ENCODE results near the gene CD3D. TPM values are rescaled to one million over a fixed set of nuclear protein-coding genes. Genes with fewer than 3 reads are reported as not detected.
"Not testable (repeated sequence)": the region's sequence is repeated elsewhere in the genome, so short reads cannot be mapped to it uniquely, and the experiment has no call there.

CD3D gene
- total RNA-seq, 1 experiment from 2014 or later: 0.33 TPM

DNA sequence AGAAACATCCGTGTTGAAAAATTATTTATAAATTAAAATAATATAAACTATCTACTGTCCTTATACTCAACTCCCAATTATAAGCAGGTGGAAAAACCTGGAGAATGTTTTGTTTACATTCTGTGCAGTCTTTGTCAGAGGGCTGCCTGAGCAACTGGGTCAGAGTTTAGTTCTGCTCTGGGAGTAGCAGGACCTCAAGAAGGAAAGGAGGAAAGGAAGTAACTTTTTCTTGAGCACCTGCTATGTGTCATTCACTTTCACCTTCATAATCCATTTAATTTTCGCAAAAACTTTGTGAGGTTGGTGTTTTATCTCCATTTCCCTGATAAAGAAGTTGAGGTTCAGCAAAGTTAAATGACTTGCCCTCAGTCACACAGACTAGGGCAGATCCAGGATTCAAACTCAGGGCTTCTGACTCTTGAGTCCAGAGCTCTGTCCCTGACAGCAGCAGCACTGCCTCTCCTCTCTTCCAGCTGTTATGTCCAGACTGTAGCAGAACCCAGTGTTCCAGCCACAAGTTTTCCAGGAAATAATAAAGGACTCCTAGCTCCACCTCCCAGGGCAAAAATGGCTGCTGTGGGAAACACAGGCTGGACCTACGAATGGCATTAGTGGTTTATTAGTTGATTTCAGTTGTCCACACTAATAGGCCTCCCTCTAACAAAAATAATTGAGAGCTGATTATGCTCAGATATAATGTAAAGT lies 31.6 kb downstream of the CD3D start:
- ChIA-PET CTCF (interaction anchor here (1.1 to 2.4 kb wide), 5 partner anchors 11 to 140 kb away, joined by 3 to 14 read pairs (median 7); no protein-coding TSS in a partner anchor), POLR2A (no interaction called here)
- ATAC-seq (no peak), DNase-seq (ENCODE audit: low spot score) (no peak)
- H3K27ac Mint-ChIP-seq: no peak overlapping the region
- TF ChIP-seq ZSCAN18 (CRISPR knock-in tag; IDR thresholded peaks at IDR 0.05) (no peak), MAX (CRISPR knock-in tag; IDR thresholded peaks at IDR 0.05) (no peak), E2F1 (CRISPR knock-in tag; IDR thresholded peaks at IDR 0.05) (no peak), ZNF416 (CRISPR knock-in tag; IDR thresholded peaks at IDR 0.05) (no peak), MXD4 (CRISPR knock-in tag; IDR thresholded peaks at IDR 0.05; ENCODE audit: borderline replicate concordance) (no peak), SOX15 (CRISPR knock-in tag; IDR thresholded peaks at IDR 0.05) (no peak), CREM (CRISPR knock-in tag; IDR thresholded peaks at IDR 0.05) (no peak)
- H3K36me3 Mint-ChIP-seq: no peaks in the 10 kb centered on the region
- peaks cover 19% of the 10 kb centered on the region for H3K4me1 Mint-ChIP-seq
- H3K9me3 Mint-ChIP-seq: peaks cover 4% of the 10 kb centered on the region
- H3K27me3 Mint-ChIP-seq (ENCODE audit: low read depth): peaks cover 11% of the 10 kb centered on the region
- no peak overlapping the region for H3K4me3 Mint-ChIP-seq

- peaks cover 16% of the 10 kb centered on the region for H3K4me1 Mint-ChIP-seq
- POLR2A ChIA-PET: no interaction called here
- H3K4me3 Mint-ChIP-seq: no peak overlapping the region
- peaks cover 4% of the 10 kb centered on the region for H3K9me3 Mint-ChIP-seq
- no peak overlapping the region for H3K27ac Mint-ChIP-seq
- no peak for TF ChIP-seq ZSCAN18 (CRISPR knock-in tag; IDR thresholded peaks at IDR 0.05)
- CTCF ChIA-PET: no interaction called here
- DNase-seq (ENCODE audit: low spot score) (no peak), ATAC-seq (no peak)
- no peaks in the 10 kb centered on the region for H3K36me3 Mint-ChIP-seq
- peaks cover 11% of the 10 kb centered on the region for H3K27me3 Mint-ChIP-seq (ENCODE audit: low read depth)
These were observed 32.2 kb downstream of the CD3D start for GRCh38 chr11:118310271-118310670.

DNA sequence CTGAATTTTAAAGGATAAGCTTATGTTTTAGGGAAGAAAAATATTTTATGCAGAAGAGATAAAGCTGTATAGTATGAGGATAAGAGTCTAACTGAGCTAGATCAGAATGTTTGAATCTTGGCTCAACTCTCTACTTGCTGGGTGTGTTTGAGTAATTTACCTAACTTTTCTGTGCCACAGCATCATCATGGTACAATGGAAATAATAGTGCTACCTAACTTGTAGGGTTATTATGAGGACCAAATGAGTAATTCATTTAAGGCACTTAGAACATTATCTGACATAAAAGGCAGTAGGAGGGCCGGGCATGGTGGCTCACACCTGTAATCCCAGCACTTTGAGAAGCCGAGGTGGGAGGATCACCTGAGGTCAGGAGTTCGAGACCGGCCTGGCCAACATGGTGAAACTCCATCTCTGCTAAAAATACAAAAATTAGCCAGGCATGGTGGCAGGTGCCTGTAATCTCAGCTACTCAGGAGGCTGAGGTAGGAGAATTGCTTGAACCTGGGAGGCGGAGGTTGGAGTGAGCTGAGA lies 33.4 kb downstream of the CD3D start:
- H3K4me1 Mint-ChIP-seq; POLR2A ChIA-PET; ATAC-seq; H3K36me3 Mint-ChIP-seq; H3K9me3 Mint-ChIP-seq; DNase-seq (ENCODE audit: low spot score); H3K4me3 Mint-ChIP-seq; H3K27ac Mint-ChIP-seq: not testable (repeated sequence)
- peaks cover 16% of the 10 kb centered on the region for H3K27me3 Mint-ChIP-seq (ENCODE audit: low read depth)
- CTCF ChIA-PET: interaction anchor here (1.4 kb wide), 1 partner anchor 13 kb away, joined by 4 read pairs; no protein-coding TSS in a partner anchor

DNA sequence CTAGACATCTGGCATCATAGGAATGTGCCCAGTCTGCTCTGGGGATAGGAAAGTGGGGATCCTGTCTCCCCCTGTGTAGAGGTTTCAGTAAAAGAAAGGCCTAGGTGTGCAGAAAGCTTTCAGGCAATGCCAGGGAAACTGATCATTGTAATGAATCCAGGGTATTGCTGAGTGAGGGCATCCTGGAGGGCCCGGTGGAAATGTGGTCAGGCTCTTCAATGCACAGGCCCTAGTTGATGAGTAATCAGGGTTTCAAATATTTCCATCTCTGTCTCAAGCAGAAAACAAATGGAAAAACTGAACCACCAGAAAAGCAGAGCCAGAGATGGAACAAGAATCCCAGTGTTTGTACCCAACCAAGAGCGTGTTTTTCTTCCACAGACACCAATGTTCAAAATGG lies 35.9 kb downstream of the CD3D start:
- Mint-ChIP-seq H3K4me1 (peaks cover 5% of the 10 kb centered on the region), H3K4me3 (no peak overlapping the region), H3K27me3 (ENCODE audit: low read depth) (peaks cover 12% of the 10 kb centered on the region), H3K27ac (no peak overlapping the region), H3K36me3 (no peaks in the 10 kb centered on the region), H3K9me3 (peaks cover 4% of the 10 kb centered on the region)
- ChIA-PET CTCF (interaction anchor here (2.3 kb wide), 1 partner anchor 11 kb away, joined by 10 read pairs; no protein-coding TSS in a partner anchor), POLR2A (no interaction called here)
- no peak for DNase-seq (ENCODE audit: low spot score)
- no peak for ATAC-seq
- TF ChIP-seq NR2C2 (CRISPR knock-in tag; IDR thresholded peaks at IDR 0.05) (no peak), ZNF232 (CRISPR knock-in tag; IDR thresholded peaks at IDR 0.05) (no peak), USF1 (CRISPR knock-in tag; IDR thresholded peaks at IDR 0.05) (no peak), IRF2 (CRISPR knock-in tag; IDR thresholded peaks at IDR 0.05; ENCODE audit: borderline replicate concordance, low read depth) (no peak), NR3C1 (CRISPR knock-in tag; conservative IDR thresholded peaks at IDR 0.05; ENCODE audit: low read depth) (no peak), TEAD1 (CRISPR knock-in tag; IDR thresholded peaks at IDR 0.05) (no peak), AFF4 (CRISPR knock-in tag; IDR thresholded peaks at IDR 0.05; ENCODE audit: borderline replicate concordance) (no peak), ZNF396 (CRISPR knock-in tag; IDR thresholded peaks at IDR 0.05; ENCODE audit: borderline replicate concordance) (no peak), CDX4 (CRISPR knock-in tag; IDR thresholded peaks at IDR 0.05; ENCODE audit: borderline replicate concordance) (no peak)
- TF ChIP-seq, protein P1, sequence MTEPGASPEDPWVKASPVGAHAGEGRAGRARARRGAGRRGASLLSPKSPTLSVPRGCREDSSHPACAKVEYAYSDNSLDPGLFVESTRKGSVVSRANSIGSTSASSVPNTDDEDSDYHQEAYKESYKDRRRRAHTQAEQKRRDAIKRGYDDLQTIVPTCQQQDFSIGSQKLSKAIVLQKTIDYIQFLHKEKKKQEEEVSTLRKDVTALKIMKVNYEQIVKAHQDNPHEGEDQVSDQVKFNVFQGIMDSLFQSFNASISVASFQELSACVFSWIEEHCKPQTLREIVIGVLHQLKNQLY (CRISPR knock-in tag; IDR thresholded peaks at IDR 0.05): no peak
